ENCODE results near the gene FKBP2. TPM values are rescaled to one million over a fixed set of nuclear protein-coding genes. Genes with fewer than 3 reads are reported as not detected.
A peak's percentile ranks its signal among the peaks of the same experiment; 100 is the strongest.

The FKBP2 gene
- polyA plus RNA-seq, 1 experiment = 76.2 TPM

DNA sequence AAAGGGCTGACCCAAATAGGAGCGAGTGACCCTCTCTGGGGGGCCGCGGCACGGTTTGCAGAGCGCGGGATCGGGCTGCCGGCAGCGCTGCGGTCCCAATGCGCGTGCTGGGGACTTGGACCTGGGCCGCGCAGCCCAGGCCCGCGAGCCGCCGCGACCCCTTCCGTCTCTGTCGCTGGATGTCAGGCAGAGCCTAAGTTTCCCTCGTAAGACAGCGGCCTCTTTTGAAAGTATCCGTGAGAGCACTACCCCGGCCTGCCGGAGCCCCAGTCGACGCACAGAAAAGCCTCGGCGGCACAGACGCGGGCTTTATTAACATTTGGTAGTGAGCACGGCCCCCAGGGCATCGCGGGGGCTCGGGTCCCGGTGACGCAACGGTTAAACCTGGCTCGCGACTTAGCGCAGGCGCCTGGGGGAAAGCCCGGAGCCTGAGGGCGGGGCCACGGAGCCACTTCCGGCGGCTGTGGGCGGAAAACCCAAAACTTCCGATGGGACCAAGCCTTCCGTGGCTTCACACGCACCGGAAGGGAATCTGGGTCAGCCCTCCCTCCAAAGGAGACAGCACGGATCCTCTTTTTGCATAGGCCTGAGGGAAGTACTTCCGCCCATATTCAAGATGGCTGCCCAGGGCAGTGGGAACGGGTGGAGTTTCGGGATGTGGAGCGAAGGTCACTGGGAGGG, 28.8 kb downstream of the FKBP2 start:
- peak overlapping the region; percentile 66 for H3K4me3 ChIP-seq (ENCODE audit: low read depth, low read length)
- TF ChIP-seq, protein P1, sequence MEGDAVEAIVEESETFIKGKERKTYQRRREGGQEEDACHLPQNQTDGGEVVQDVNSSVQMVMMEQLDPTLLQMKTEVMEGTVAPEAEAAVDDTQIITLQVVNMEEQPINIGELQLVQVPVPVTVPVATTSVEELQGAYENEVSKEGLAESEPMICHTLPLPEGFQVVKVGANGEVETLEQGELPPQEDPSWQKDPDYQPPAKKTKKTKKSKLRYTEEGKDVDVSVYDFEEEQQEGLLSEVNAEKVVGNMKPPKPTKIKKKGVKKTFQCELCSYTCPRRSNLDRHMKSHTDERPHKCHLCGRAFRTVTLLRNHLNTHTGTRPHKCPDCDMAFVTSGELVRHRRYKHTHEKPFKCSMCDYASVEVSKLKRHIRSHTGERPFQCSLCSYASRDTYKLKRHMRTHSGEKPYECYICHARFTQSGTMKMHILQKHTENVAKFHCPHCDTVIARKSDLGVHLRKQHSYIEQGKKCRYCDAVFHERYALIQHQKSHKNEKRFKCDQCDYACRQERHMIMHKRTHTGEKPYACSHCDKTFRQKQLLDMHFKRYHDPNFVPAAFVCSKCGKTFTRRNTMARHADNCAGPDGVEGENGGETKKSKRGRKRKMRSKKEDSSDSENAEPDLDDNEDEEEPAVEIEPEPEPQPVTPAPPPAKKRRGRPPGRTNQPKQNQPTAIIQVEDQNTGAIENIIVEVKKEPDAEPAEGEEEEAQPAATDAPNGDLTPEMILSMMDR (IDR thresholded peaks at IDR 0.05; ENCODE audit: insufficient read depth, low read depth, low read length) = no peak
- peaks cover 17% of the 10 kb centered on the region for H3K36me3 ChIP-seq (ENCODE audit: control insufficient read depth, insufficient read depth, low read length)
- no peaks in the 10 kb centered on the region for H3K27me3 ChIP-seq (ENCODE audit: control insufficient read depth, insufficient read depth, low read length)
- ChIA-PET POLR2A (no interaction called here), CTCF (interaction anchor here (0.7 to 4.7 kb wide), 15 partner anchors 9 to 84 kb away, joined by 3 to 41 read pairs (median 6); partner anchors contain the start of genes CATSPERZ, ESRRA, PLCB3 and PPP1R14B)
- peak; percentile 99 for DNase-seq (ENCODE audit: low read depth)

DNA sequence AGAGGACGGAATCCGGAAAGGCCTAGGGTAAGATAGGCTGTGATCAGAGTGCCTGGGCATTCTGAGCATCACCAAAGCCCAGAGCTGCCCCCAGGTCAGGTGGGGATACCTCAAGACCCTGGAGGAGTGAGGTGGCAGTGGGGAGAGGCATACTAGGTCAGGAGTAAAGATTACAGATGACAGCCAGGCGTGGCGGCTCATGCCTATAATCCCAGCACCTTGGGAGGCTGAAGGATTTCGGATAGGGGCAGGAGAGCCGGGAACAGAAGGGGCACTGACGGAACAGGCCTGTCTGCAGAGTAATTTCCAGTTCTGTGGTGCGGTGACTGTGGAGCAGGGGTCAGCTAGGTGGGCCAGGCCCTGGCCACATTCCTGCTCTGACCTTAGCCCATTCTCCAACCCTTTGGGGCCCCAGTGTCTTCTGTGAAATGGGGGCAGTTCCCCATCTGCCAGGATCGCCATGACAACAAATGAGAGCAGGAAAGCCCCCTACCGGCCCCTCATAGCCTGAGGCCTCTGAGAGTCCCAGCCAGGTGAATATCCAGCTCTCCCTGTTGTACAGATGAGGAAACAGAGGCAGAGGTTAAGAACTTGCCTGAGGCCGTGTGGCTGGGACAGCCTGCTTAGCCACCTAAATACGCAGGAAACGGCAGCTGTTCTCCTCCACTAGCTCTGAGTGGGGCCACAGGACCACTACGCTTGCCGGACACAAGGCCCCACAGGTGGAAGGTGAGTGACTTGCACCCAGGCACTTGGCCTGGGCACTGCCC, 34.3 kb downstream of the FKBP2 start:
- peaks cover 11% of the 10 kb centered on the region for H3K36me3 ChIP-seq (ENCODE audit: control insufficient read depth, insufficient read depth, low read length)
- POLR2A ChIA-PET = no interaction called here
- H3K27me3 ChIP-seq (ENCODE audit: control insufficient read depth, insufficient read depth, low read length) = no peaks in the 10 kb centered on the region
- no peak for DNase-seq (ENCODE audit: low read depth)
- CTCF ChIA-PET = interaction anchor here (0.5 to 1.3 kb wide), 3 partner anchors 23 to 130 kb away, joined by 3 read pairs; no protein-coding TSS in a partner anchor
- TF ChIP-seq, protein P1 (IDR thresholded peaks at IDR 0.05; ENCODE audit: insufficient read depth, low read depth, low read length) = no peak
- no peak overlapping the region for H3K4me3 ChIP-seq (ENCODE audit: low read depth, low read length)

DNA sequence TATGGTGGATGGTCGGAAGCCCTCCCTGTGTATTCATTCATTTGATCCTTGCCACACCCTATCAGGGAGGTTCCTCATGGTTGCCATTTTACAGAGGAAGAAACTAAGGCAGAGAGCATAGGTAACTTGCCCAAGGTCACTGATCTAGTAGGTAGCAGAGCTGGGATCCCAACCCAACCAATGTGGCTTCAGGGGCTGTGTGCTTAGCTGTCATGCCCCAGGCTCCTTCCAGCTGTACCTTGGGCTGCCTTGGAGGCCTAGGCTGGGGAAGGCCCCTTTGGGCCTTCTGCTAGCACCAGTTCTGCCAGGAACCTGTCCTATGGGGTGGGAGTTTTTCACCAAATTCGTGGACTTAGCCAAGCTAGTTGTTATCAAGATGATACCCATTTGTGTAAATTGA, 34.9 kb downstream of the FKBP2 start:
- POLR2A ChIA-PET = no interaction called here
- Histone ChIP-seq H3K4me3 (ENCODE audit: low read depth, low read length) (no peak overlapping the region), H3K27me3 (ENCODE audit: control insufficient read depth, insufficient read depth, low read length) (no peaks in the 10 kb centered on the region), H3K36me3 (ENCODE audit: control insufficient read depth, insufficient read depth, low read length) (peaks cover 11% of the 10 kb centered on the region)
- CTCF ChIA-PET = interaction anchor here (0.5 to 3.7 kb wide), 4 partner anchors 25 to 130 kb away, joined by 3 to 14 read pairs (median 4); no protein-coding TSS in a partner anchor
- TF ChIP-seq, protein P1 (IDR thresholded peaks at IDR 0.05; ENCODE audit: insufficient read depth, low read depth, low read length) = no peak
- no peak for DNase-seq (ENCODE audit: low read depth)

DNA sequence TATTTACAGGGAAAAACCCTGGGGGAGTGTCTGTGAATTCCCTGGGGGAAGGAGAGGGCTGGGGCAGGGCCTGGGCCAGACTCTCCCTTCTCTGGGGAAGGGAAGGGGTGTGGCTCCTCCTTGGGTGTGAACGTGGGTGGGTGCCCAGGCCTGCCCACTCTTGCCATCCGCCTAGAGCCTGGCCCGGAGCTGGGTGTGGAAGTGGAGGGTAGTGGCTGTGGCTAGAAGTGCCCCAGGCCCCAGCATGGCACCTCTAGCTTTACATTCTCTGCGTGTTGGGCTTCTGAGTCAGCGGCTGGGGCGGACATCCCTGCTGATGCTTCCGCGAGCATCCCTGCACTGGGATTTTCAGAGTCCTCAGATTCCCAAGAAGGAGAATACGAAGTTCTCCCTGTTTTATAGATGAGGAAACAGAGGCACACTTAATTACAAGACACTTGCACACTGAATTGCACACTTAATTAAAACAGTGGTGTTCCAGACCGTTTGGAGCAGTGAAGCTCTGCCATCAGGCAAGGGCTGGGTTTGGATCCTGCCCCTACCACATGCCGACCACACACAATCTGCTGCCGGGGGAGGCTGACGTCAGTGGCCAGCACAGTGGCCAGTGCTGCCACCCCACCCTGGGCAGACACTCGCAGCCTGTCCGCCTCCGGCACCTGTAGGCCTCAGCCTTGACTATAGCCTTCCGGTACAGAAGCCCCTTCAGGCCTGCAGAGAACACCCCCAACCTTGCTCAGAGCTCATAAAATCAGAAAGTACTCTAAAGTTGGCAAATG, 35.9 kb downstream of the FKBP2 start:
- Histone ChIP-seq H3K4me3 (ENCODE audit: low read depth, low read length) (no peak overlapping the region), H3K36me3 (ENCODE audit: control insufficient read depth, insufficient read depth, low read length) (peaks cover 11% of the 10 kb centered on the region), H3K27me3 (ENCODE audit: control insufficient read depth, insufficient read depth, low read length) (no peaks in the 10 kb centered on the region)
- POLR2A ChIA-PET = no interaction called here
- DNase-seq (ENCODE audit: low read depth) = no peak
- CTCF ChIA-PET = interaction anchor here (0.6 to 3.7 kb wide), 3 partner anchors 9 to 26 kb away, joined by 3 to 14 read pairs (median 4); no protein-coding TSS in a partner anchor
- TF ChIP-seq, protein P1 (IDR thresholded peaks at IDR 0.05; ENCODE audit: insufficient read depth, low read depth, low read length) = no peak

Data from BJ (cell line).